Heart right ventricle (tissue), 16 donors: ENCODE data around the gene EFNA2. TPM values are rescaled to one million over a fixed set of nuclear protein-coding genes. Genes with fewer than 3 reads are reported as not detected.

Experiments used
- ATAC-seq, 8 donors: fragments of 200-7000 bp; cut with Tn5 transposase; one replicate each; pipeline ENCODE4 v1.9.1; 2020; ENCODE audit warnings: mild to moderate bottlenecking in 8 of 8, moderate library complexity in 8 of 8, moderate number of reproducible peaks in 1 of 8
- DNase-seq, 2 donors: peaks; one replicate each; pipeline ENCODE4 v3.0.0-alpha.2; 2020
- H3K27ac ChIP-seq, 10 donors: fragments of 200-600 bp; sonication (generic) in 2 of 10; one replicate each; pipeline versions ENCODE4 v1.5.0 to v1.8.0; 2020 to 2022; ENCODE audit warnings: mild to moderate bottlenecking in 3 of 10
- H3K27me3 ChIP-seq, 7 donors: fragments of 200-600 bp; one replicate each; pipeline ENCODE4 v1.8.0; 2021 to 2022; ENCODE audit warnings: mild to moderate bottlenecking in 2 of 7
- H3K36me3 ChIP-seq, 9 donors: fragments of 200-600 bp; sonication (generic) in 1 of 9; one replicate each; pipeline versions ENCODE4 v1.5.0 to v1.8.0; 2020 to 2022; ENCODE audit warnings: mild to moderate bottlenecking in 2 of 9
- H3K4me1 ChIP-seq, 9 donors: fragments of 200-600 bp; sonication (generic) in 1 of 9; one replicate each; pipeline versions ENCODE4 v1.5.0 to v1.8.0; 2020 to 2022; ENCODE audit warnings: mild to moderate bottlenecking in 4 of 9
- H3K4me3 ChIP-seq, 10 donors: fragments of 200-600 bp; sonication (generic) in 2 of 10; one replicate each; pipeline versions ENCODE4 v1.5.0 to v1.8.0; 2020 to 2022; ENCODE audit warnings: mild to moderate bottlenecking in 7 of 10, moderate library complexity in 2 of 10
- H3K9me3 ChIP-seq, 11 donors: fragments of 200-600 bp in 10 of 11; sonication (generic) in 2 of 11; one replicate each; pipeline versions ENCODE4 v1.5.0 to v1.8.0; 2013 to 2022; ENCODE audit warnings: mild to moderate bottlenecking in 2 of 11, control low read depth in 1 of 11, moderate library complexity in 1 of 11
- WGBS, 2 donors: extraction: QIAGEN DNeasy Blood & Tissue Kit; methylation state at CpG; one replicate each; pipeline ENCODE4 v1.1.7; 2013; ENCODE audit warnings: inconsistent platforms in 1 of 2; 5-methylcytosine and 5-hydroxymethylcytosine counted together
- intact Hi-C, 10 donors: fragments of 100-400 bp; cut with DNase I; formaldehyde crosslinking; loops; one replicate each; pipeline versions ENCODE4 v1.11.1 to v1.14.2; 2022
- polyA plus RNA-seq, 2 donors: library from polyadenylated mRNA; stranded (reverse); fragments of 200-250 nt; gene quantifications; one replicate each; pipeline ENCODE4 v1.2.3, GENCODE V29; 2013
- total RNA-seq, 10 donors: library from RNA; stranded (reverse); fragmentation: NEBNext Ultra II Directional in 3 of 10; extraction: Animal tissue kit (Norgen Biotek cat#: 25700) in 3 of 10; gene quantifications; one replicate each; pipeline versions ENCODE4 v1.2.1 to v1.2.4, GENCODE V29; 2021 to 2023
- TF ChIP-seq, protein P1 (sequence below), 9 donors: fragments of 200-600 bp; sonication (generic) in 2 of 9; IDR thresholded peaks; one replicate each; pipeline versions ENCODE4 v1.5.0 to v1.8.0; 2021 to 2022; ENCODE audit warnings: antibody characterized with exemption in 9 of 9, mild to moderate bottlenecking in 5 of 9, moderate library complexity in 1 of 9
- donor health status: Arrhythmogenic right ventricular cardiomyopathy.
- donor health status: ischemic (EF 13 %, LVEDD 7.1; RV severe dilation, severe dysfunction).
- donor health status: healthy with polysubstance abuse.
- donor health status: DM: no; HTN: yes; CAD: no.
- donor health status: DM: no; HTN: no; CAD: no.
- donor health status: ischemic (EF 25% LVEDD 6.9; RV normal size, moderate dysfunction).
- donor health status: ischemic (EF 25% LVEDD 5.7; RV mildly dilated, moderate dysfunction).
- donor health status: healthy.
- donor health status: DM: yes; HTN: yes; CAD: no.
- donor health status: Ischemic cardiomyopathy.
- donor health status: ischemic (EF 35%, LVEDD 5.7; RV mildly dilated, moderate dysfunction).
- donor health status: nonischemic (EF 11% LVEDD 7.7; RV severe dilation, severe dysfunction).
- donor health status: DM: yes; HTN: yes; CAD: no.
- donor health status: PGD.
- donor health status: ischemic (EF 29% LVEDD 5.4; RV normal size, mild dysfunction).
- donor health status: nonischemic (EF 23%, LVEDD 6.1; RV moderate dilation, normal function).

Gene EFNA2
- total and polyA plus RNA-seq, 12 donors: 0.04 to 0.45 TPM; not detected in 10

DNA sequence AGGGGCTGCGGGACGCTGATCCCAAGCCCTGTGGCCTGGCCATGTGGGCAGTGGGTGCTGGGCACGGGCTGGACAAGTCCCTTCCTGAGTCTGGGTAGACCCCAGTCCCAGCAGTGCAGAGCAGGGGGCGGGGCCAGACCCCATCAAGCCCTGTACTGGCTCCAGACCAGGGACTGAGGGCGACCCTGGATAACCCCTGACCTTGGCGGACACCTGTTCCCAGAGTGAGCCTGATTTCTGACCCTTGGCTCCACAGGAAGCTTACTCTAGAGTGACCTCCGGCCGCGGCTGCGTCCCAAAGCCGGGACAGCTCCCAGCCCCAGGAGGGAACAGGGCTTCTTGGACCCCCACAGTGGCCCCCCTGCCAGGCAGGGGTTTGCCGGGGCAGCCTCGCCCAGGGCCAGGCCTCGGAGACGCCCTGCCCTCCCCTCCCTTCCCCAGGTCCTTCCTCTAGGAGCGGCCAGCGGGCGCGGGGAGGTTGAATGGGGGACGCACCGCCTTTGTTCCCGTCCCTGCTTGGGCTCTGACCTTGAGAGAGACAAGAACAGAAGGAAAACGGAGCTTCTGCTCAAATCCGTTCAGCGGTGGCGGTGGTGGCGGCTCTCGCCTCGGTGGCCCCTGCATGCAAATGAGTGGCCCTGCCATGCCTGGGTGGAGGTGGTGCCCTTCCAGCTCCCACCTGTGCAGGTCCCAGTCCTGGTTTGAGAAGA is 2.3 kb upstream of the EFNA2 start:
- H3K36me3 ChIP-seq: peaks cover 0 to 16% (median 8%) of the 10 kb centered on the region in 9 donors
- peaks cover 0 to 21% (median 9%) of the 10 kb centered on the region in 9 donors for H3K4me1 ChIP-seq
- ATAC-seq (no peak), DNase-seq (no peak)
- 56 to 58% methylated on average over 29 of the region's 29 CpGs for WGBS, 2 donors
- H3K4me3 ChIP-seq: no peak overlapping the region
- intact Hi-C loops: loop anchor here in 6 of 10 donors (5.0 to 10.0 kb wide), 5 partner anchors 71 to 114 kb away; a partner anchor contains a TSS
- H3K9me3 ChIP-seq: no peaks in the 10 kb centered on the region
- H3K27ac ChIP-seq: no peak overlapping the region
- TF ChIP-seq, protein P1, sequence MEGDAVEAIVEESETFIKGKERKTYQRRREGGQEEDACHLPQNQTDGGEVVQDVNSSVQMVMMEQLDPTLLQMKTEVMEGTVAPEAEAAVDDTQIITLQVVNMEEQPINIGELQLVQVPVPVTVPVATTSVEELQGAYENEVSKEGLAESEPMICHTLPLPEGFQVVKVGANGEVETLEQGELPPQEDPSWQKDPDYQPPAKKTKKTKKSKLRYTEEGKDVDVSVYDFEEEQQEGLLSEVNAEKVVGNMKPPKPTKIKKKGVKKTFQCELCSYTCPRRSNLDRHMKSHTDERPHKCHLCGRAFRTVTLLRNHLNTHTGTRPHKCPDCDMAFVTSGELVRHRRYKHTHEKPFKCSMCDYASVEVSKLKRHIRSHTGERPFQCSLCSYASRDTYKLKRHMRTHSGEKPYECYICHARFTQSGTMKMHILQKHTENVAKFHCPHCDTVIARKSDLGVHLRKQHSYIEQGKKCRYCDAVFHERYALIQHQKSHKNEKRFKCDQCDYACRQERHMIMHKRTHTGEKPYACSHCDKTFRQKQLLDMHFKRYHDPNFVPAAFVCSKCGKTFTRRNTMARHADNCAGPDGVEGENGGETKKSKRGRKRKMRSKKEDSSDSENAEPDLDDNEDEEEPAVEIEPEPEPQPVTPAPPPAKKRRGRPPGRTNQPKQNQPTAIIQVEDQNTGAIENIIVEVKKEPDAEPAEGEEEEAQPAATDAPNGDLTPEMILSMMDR (IDR thresholded peaks at IDR 0.05): no peak
- peaks cover 18 to 52% (median 50%) of the 10 kb centered on the region in 7 donors for H3K27me3 ChIP-seq

DNA sequence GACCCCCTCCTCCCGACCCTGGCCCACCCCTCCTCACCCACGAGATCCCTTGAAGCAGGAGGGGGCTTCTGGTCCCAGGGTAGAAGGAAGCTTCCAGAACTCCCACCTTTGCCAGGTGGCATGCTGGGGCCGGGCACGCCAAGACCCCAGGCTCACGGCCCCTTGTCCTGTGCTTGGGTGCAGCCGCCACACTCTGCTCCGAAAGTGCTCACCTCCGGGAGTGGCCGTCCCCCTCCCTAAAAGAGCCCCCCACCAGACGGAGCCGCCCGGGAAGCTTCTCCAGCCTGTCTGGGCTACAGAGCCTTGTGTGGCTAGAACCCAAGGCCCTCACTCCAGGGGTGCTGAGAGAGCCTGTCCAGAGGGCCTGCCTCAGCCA is 1.8 kb upstream of the EFNA2 start:
- TF ChIP-seq, protein P1 (IDR thresholded peaks at IDR 0.05): no peak
- intact Hi-C loops: loop anchor here in 6 of 10 donors (5.0 to 10.0 kb wide), 5 partner anchors 71 to 113 kb away; a partner anchor contains a TSS
- Histone ChIP-seq H3K4me1 (peaks cover 0 to 21% (median 9%) of the 10 kb centered on the region in 9 donors), H3K27ac (no peak overlapping the region), H3K27me3 (peaks cover 22 to 58% (median 55%) of the 10 kb centered on the region in 7 donors), H3K9me3 (no peaks in the 10 kb centered on the region), H3K4me3 (no peak overlapping the region), H3K36me3 (peaks cover 0 to 12% (median 5%) of the 10 kb centered on the region in 9 donors)
- no peak for ATAC-seq
- no peak for DNase-seq
- whole genome bisulfite sequencing, 2 donors: 80 to 85% methylated on average over 12 of the region's 12 CpGs

DNA sequence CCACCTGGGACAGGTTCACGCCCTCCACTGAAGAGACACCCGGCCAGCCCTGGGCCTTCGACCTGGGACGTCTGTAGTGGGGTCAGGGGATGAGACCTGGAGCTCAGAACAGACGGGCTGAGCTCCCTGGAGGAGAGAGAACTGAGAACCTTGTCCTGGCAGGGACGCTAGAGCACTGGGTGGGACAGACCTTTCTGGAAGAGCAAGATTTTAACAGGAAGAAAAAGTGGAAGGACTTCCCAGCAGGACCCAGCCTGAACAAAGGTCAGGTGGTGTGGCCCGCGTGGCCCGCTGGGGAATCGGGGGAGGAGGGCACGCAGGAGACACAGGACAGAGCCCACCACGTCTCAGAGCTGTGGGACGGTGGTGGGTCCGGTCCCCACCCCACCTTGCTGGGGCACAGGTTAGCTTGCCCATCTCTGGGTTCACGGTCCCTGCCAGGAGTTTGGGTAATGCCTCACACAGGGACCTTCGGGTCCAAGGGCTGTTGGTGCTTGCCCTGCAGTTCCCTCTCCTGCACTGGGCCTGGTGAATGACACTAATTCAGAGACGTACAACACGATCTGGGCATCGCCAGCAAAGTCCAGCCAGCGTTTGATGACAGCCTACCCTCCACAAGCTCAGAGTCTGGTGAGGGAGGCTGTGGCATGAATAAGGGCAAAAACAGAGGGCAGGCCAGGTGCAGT is 1.2 kb upstream of the EFNA2 start:
- intact Hi-C loops: loop anchor here in 6 of 10 donors (5.0 to 10.0 kb wide), 5 partner anchors 70 to 113 kb away; a partner anchor contains a TSS
- peaks cover 0 to 6% (median 0%) of the 10 kb centered on the region in 9 donors for H3K36me3 ChIP-seq
- no peaks in the 10 kb centered on the region for H3K9me3 ChIP-seq
- TF ChIP-seq, protein P1 (IDR thresholded peaks at IDR 0.05): no peak
- peaks cover 0 to 21% (median 8%) of the 10 kb centered on the region in 9 donors for H3K4me1 ChIP-seq
- DNase-seq (no peak), ATAC-seq (no peak)
- no peak overlapping the region for H3K27ac ChIP-seq
- no peak overlapping the region for H3K4me3 ChIP-seq
- 77 to 79% methylated on average over 20 of the region's 20 CpGs for WGBS, 2 donors
- H3K27me3 ChIP-seq: peaks cover 22 to 63% (median 60%) of the 10 kb centered on the region in 7 donors

DNA sequence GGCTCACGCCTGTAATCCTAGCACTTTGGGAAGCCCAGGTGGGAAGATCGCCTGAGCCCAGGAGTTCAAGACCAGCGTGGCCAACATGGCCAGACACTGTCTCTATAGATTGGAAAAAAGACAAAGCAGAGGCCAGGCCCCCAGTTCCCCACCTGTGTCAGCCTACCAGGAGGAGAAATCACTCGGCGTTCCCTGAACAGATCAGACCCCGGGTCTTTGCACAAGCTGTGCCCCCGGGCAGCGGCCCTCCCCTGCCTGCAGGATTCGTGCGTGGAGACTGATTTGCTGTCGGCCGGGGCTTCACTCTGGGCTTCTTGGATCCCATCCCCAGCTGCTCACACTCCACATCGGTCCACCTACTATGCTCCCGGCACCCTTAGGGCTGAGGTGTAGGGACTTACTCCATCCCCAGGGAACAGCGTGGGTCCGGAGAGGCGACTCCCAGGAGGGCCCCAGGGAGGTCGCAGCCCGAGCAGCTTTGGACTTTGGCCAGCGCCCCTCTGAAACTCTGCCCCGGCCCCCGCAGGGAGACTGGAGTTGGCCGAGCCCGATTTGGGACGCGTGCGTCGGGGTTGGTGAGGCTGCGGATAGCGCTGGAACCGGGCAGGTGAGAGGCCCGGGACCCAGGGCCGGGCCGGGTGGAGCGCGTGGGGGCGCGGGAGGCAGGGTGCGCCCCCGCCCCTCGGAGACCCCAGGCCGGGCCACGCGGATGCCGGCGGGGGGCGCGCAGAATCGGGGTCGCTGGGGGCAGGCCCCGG is 515 bp upstream of the EFNA2 start:
- WGBS, 2 donors: 20 to 21% methylated on average over 42 to 51 of the region's 51 CpGs
- TF ChIP-seq, protein P1 (IDR thresholded peaks at IDR 0.05): no peak
- H3K27ac ChIP-seq: no peak overlapping the region

More for the DNA sequence above, 515 bp upstream of the EFNA2 start:
- Histone ChIP-seq H3K36me3 (peaks cover 0 to under 1% (median 0%) of the 10 kb centered on the region in 9 donors), H3K27me3 (peaks cover 22 to 69% (median 67%) of the 10 kb centered on the region in 7 donors), H3K9me3 (no peaks in the 10 kb centered on the region), H3K4me1 (peaks cover 0 to 17% (median 3%) of the 10 kb centered on the region in 9 donors), H3K4me3 (no peak overlapping the region)
- no peak for ATAC-seq
- intact Hi-C loops: loop anchor here in 7 of 10 donors (5.0 to 10.0 kb wide), 6 partner anchors 70 to 112 kb away; a partner anchor contains a TSS
- DNase-seq: no peak
